Epithelial cell of esophagus (primary cell): ENCODE results near the gene SMTNL2.
A peak's percentile ranks its signal among the peaks of the same experiment; 100 is the strongest.
"Not testable (repeated sequence)": the region's sequence is repeated elsewhere in the genome, so short reads cannot be mapped to it uniquely, and the experiment has no call there.

ENCODE experiments used
- DNase-seq: peaks from one replicate; pipeline ENCODE4 v3.0.0; 2010; ENCODE audit warnings: low read depth
- H3K4me3 ChIP-seq: 2 replicates; pipeline ENCODE4 v1.5.1; 2011; ENCODE audit warnings: mild to moderate bottlenecking, low read length, control low read depth
- TF ChIP-seq, protein P1 (sequence below): IDR thresholded peaks from 2 replicates; pipeline ENCODE4 v1.5.1; 2011; ENCODE audit warnings: low read depth, mild to moderate bottlenecking, low read length, control low read depth, inconsistent platforms; ENCODE audit not compliant: insufficient read depth; ENCODE audit errors: missing control alignments

SMTNL2 gene

DNA sequence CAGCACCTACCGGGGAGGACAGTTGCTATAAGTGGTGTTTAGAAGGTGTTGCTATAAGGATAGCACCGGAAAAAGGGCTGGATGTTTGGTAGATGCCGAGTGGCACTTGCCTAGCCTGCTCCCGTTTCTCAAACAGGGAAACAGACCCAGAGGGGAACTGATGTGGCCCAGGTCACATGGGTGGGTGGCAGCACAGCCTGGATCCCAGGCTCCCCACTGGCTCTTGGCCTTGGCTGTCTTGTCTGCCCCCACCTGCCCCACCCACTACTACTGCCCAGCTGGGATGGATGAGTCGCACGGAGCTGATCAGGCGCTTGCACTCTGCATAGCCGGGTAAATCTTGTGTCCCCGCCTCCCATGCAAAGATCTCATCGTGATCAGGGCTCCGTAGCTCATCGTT is 7.2 kb downstream of the SMTNL2 start:
- H3K4me3 ChIP-seq = no peak overlapping the region
- peak; percentile 34 for DNase-seq
- TF ChIP-seq, protein P1, sequence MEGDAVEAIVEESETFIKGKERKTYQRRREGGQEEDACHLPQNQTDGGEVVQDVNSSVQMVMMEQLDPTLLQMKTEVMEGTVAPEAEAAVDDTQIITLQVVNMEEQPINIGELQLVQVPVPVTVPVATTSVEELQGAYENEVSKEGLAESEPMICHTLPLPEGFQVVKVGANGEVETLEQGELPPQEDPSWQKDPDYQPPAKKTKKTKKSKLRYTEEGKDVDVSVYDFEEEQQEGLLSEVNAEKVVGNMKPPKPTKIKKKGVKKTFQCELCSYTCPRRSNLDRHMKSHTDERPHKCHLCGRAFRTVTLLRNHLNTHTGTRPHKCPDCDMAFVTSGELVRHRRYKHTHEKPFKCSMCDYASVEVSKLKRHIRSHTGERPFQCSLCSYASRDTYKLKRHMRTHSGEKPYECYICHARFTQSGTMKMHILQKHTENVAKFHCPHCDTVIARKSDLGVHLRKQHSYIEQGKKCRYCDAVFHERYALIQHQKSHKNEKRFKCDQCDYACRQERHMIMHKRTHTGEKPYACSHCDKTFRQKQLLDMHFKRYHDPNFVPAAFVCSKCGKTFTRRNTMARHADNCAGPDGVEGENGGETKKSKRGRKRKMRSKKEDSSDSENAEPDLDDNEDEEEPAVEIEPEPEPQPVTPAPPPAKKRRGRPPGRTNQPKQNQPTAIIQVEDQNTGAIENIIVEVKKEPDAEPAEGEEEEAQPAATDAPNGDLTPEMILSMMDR = no peak

GRCh38 chr17:4592240-4593005 is 8.1 kb downstream of the SMTNL2 start:
- TF ChIP-seq, protein P1 = no peak
- no peak for DNase-seq
- no peak overlapping the region for H3K4me3 ChIP-seq

DNA sequence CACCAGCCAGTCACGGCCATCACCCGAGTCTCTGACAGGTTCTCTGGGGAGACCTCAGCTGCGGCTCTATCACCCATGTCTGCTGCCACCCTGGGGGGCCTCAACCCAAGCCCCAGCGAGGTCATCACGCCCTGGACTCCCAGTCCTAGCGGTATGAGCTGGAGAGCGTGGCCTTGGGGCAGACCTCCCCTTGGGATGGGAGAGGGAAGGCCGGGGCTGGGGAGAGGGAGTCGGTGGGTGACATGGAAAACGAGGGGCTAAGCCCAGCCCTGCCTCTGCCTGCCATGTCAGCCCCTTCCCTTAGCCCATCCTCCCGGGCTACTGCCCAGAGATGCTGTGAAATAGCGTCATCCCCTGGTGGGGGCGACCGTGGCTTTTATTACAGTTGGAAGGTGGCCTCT is 8.7 kb downstream of the SMTNL2 start:
- TF ChIP-seq, protein P1 = no peak
- no peak for DNase-seq
- H3K4me3 ChIP-seq = no peak overlapping the region

DNA sequence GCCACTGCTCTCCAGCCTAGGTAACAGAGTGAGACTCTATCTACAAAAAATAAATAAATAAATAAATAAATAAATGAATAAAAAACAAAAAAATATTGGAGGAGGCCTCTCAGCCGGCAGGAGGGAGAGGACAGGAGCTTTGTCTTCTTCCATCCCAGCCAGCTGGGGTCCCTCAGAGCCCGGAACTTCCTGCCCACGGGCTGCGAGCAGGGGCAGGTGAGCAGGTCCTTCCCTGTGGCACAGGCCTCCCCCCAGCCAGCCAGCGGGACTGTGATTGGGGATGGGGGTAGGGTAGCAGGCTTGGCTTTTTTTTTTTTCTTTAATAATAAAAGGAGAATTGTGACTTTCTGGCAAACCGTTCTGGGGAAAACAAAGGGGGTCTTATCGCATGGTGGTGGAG is 10.1 kb downstream of the SMTNL2 start:
- TF ChIP-seq, protein P1 = no peak
- no peak for DNase-seq
- H3K4me3 ChIP-seq = no peak overlapping the region

- TF ChIP-seq, protein P1 = peak; percentile 44
- no peak overlapping the region for H3K4me3 ChIP-seq
- peak; percentile 26 for DNase-seq
Observed at GRCh38 chr17:4594931-4595684, 10.8 kb downstream of the SMTNL2 start.

DNA sequence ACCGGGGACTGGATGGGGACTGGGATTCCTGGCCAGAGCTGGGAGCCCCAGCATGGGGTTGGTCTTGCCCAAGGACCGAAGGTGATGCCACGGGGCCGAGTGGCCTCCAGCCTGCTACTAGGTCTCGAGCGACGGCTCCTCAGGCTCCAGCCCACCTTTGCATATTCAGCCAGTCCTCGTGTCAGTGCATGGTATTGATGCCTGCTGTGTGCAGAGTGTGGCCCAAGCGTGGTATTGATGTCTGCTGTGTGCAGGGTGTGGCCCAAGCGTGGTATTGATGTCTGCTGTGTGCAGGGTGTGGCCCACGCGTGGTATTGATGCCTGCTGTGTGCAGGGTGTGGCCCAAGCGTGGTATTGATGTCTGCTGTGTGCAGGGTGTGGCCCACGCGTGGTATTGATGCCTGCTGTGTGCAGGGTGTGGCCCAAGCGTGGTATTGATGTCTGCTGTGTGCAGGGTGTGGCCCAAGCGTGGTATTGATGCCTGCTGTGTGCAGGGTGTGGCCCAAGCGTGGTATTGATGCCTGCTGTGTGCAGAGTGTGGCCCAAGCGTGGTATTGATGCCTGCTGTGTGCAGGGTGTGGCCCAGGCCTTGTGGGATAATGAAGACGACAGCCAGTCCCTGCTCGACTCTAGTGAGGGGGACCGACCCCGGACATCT is 11.5 kb downstream of the SMTNL2 start:
- not testable (repeated sequence) for DNase-seq

DNA sequence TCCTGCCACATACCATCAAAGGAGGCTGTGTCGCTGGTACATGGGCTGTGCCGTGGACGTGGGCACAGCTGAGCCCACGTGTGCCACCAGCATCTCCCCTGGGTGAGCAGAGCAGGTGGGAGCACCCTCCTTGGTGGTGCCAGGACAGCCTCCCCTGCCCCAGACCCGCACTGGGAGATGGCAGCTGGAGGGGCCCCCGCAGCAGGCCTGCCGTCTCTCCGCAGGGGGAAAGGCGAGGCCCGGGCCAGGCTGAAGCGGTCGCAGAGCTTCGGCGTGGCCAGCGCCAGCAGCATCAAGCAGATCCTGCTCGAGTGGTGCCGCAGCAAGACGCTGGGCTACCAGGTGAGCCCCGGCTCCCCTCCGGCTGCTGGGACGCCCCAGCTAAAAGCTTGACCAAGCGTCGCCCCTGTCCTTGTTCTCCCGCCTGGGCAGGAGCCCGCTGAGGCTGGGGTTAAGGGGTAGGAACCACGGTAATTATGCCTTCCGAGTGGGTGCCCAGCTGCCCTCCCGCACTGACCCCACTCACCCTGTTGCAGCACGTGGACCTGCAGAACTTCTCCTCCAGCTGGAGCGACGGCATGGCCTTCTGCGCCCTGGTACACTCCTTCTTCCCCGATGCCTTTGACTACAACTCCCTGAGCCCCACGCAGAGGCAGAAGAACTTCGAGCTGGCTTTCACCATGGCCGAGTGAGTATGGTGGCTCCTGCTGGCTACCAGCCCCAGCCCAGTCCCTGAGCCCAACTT is 12.5 kb downstream of the SMTNL2 start:
- DNase-seq = no peak
- TF ChIP-seq, protein P1 = no peak

More for the DNA sequence above, 11.5 kb downstream of the SMTNL2 start:
- not testable (repeated sequence) for H3K4me3 ChIP-seq

More for the DNA sequence above, 12.5 kb downstream of the SMTNL2 start:
- no peak overlapping the region for H3K4me3 ChIP-seq
